CD4-positive, CD25-positive, alpha-beta regulatory T cell (primary cell): ENCODE measurements around the gene PARD3. TPM values are rescaled to one million over a fixed set of nuclear protein-coding genes. Genes with fewer than 3 reads are reported as not detected.

Experiments
- ATAC-seq, 2 donors: fragments of 150-1000 bp; cut with Tn5 transposase; one replicate each; pipeline ENCODE4 v1.10.0; 2021; ENCODE audit warnings: low read depth in 2 of 2, moderate number of reproducible peaks in 2 of 2, moderate library complexity in 1 of 2
- DNase-seq, 3 donors: peaks; one replicate each; pipeline versions ENCODE4 v3.0.0 to v3.0.0-alpha.2; 2012 to 2022; ENCODE audit warnings: mixed read lengths in 1 of 3
- H3K27ac ChIP-seq: one replicate; pipeline ENCODE4 v1.7.0; 2013; ENCODE audit warnings: mild to moderate bottlenecking, low read length; ENCODE audit not compliant: insufficient read depth, poor library complexity, severe bottlenecking
- H3K27me3 ChIP-seq: one replicate; pipeline ENCODE4 v1.7.0; 2013; ENCODE audit warnings: low read length; ENCODE audit not compliant: control insufficient read depth, insufficient read depth
- H3K36me3 ChIP-seq: one replicate; pipeline ENCODE4 v1.7.0; 2013; ENCODE audit warnings: mild to moderate bottlenecking, low read length, moderate library complexity; ENCODE audit not compliant: control insufficient read depth, insufficient read depth
- H3K4me1 ChIP-seq: 2 replicates; pipeline ENCODE4 v1.7.0; 2013; ENCODE audit warnings: mild to moderate bottlenecking, low read length; ENCODE audit not compliant: insufficient read depth, control insufficient read depth, poor library complexity, severe bottlenecking
- H3K4me3 ChIP-seq: one replicate; pipeline ENCODE4 v1.7.0; 2013; ENCODE audit warnings: low read depth, mild to moderate bottlenecking, low read length, moderate library complexity
- H3K9me3 ChIP-seq, 2 experiments: 1 replicate in 1 of 2; 2 replicates in 1 of 2; pipeline ENCODE4 v1.7.0; 2013; ENCODE audit warnings: low read length in 2 of 2, mild to moderate bottlenecking in 1 of 2, moderate library complexity in 1 of 2; ENCODE audit not compliant: control insufficient read depth in 2 of 2
- H3K27ac Mint-ChIP-seq, 3 donors: one replicate each; pipeline ENCODE4 v1.8.0; 2020 to 2022; ENCODE audit warnings: mild to moderate bottlenecking in 3 of 3, mixed read lengths in 3 of 3, moderate library complexity in 2 of 3
- H3K27me3 Mint-ChIP-seq: one replicate; pipeline ENCODE4 v1.8.0; 2022; ENCODE audit warnings: mild to moderate bottlenecking, mixed read lengths
- H3K36me3 Mint-ChIP-seq: one replicate; pipeline ENCODE4 v1.8.0; 2020; ENCODE audit warnings: mixed read lengths
- H3K4me1 Mint-ChIP-seq, 4 donors: one replicate each; pipeline ENCODE4 v1.8.0; 2020 to 2022; ENCODE audit warnings: mixed read lengths in 4 of 4, mild to moderate bottlenecking in 1 of 4
- H3K4me3 Mint-ChIP-seq, 4 donors: one replicate each; pipeline ENCODE4 v1.8.0; 2020 to 2022; ENCODE audit warnings: mild to moderate bottlenecking in 4 of 4, mixed read lengths in 4 of 4, moderate library complexity in 3 of 4
- H3K9me3 Mint-ChIP-seq, 7 donors: one replicate each; pipeline ENCODE4 v1.8.0; 2020 to 2022; ENCODE audit warnings: mixed read lengths in 7 of 7, mild to moderate bottlenecking in 3 of 7, moderate library complexity in 2 of 7
- polyA plus RNA-seq, 4 donors: library from polyadenylated mRNA; unstranded; fragments of 300-500 nt; fragmentation: Illumina TruSeq; gene quantifications; one replicate each; pipeline ENCODE4 v1.2.3, GENCODE V29; 2021
- total RNA-seq: library from RNA; stranded (reverse); gene quantifications from one replicate; pipeline ENCODE4 v1.2.3, GENCODE V29; 2022

Gene PARD3
- total and polyA plus RNA-seq, 5 donors from 2014 or later, result 0.08 to 0.79 TPM; not detected in 3

DNA sequence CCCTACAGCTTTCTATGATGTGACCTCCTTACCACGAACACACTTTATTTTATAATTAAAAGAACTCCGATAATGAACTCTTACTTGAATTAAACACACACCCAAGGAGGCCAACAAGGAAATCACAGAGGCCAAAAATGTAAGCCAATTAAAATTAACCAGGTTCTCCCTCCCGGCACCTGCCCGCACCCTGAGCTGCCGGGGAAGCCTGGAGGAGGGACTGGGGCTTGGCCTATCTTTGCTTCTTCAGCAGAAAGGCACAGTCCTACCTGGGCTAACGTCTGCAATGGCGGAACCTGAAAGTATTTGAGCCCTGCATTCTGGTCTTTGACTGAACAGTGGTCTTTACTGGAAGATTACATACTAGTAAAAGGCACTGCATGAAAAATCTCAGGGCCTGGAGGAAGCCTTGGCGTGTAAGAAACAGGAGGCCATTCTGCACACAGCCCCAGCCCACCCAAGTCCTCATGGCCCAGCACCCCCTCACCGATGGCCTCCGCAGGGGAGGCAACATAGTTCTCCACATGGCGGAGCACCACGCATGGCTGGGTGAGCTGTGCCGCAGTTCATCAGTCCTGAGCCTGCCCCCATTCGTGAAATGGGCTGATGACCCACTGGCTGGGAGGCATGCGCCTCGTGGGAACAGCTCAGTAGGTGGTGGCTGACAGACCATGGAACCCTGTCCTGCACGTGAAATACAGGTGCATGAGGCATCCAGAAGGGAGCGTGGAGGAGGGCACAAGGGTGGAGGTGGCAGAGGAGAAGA lies 173.8 kb downstream of the PARD3 start:
- H3K4me1 Mint-ChIP-seq, result peaks cover 0 to 16% (median 6%) of the 10 kb centered on the region in 4 donors
- DNase-seq (no peak), ATAC-seq (peak in 1 of 2 donors; percentile 26)
- Histone ChIP-seq H3K36me3 (no peaks in the 10 kb centered on the region), H3K4me3 (no peak overlapping the region), H3K9me3 (no peaks in the 10 kb centered on the region), H3K4me1 (no peaks in the 10 kb centered on the region), H3K27me3 (no peaks in the 10 kb centered on the region), H3K27ac (no peak overlapping the region)
- H3K36me3 Mint-ChIP-seq, result no peaks in the 10 kb centered on the region
- no peak overlapping the region for H3K27ac Mint-ChIP-seq
- no peak overlapping the region for H3K4me3 Mint-ChIP-seq
- peaks cover 5% of the 10 kb centered on the region for H3K27me3 Mint-ChIP-seq
- H3K9me3 Mint-ChIP-seq, result no peaks in the 10 kb centered on the region

DNA sequence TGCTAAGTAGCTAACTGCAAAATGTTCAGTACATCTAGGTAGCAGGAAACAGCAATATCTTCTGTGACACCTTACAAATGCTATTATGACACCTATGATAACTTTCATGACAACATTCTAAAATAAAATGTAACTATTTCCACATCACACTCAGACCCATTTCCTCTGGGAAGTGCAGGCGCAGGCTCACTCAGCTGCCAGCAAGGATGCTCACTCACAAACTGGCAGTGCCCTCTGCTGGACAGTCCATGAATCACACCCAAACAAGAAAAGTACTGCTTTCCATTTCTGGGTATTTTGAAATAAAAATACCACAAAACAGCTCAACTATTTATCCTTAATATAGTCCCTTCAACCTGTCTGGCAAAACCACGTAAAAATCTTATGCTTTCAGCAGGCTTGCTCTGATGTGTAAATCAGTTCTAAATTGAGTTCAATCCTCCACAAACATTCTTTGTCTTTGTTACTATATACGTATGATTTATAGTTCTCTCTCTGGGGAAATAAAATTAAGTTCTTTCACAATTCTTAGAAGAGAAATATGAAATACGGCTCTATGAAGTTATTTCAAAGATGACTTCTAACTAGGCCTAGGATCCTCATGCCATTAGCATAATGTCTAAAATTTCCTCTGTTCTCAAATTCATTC lies 176.6 kb downstream of the PARD3 start:
- no peaks in the 10 kb centered on the region for H3K27me3 ChIP-seq
- H3K27ac ChIP-seq, result no peak overlapping the region
- no peaks in the 10 kb centered on the region for H3K9me3 ChIP-seq
- H3K4me1 ChIP-seq, result no peaks in the 10 kb centered on the region
- Mint-ChIP-seq H3K4me3 (no peak overlapping the region), H3K9me3 (no peaks in the 10 kb centered on the region), H3K27me3 (peaks cover 5% of the 10 kb centered on the region), H3K36me3 (no peaks in the 10 kb centered on the region), H3K4me1 (peaks cover 0 to 16% (median 6%) of the 10 kb centered on the region in 4 donors), H3K27ac (no peak overlapping the region)
- DNase-seq (peak; percentile 30 to 72 (median 42)), ATAC-seq (peak; percentile 30 to 35)
- H3K4me3 ChIP-seq, result no peak overlapping the region
- H3K36me3 ChIP-seq, result no peaks in the 10 kb centered on the region

DNA sequence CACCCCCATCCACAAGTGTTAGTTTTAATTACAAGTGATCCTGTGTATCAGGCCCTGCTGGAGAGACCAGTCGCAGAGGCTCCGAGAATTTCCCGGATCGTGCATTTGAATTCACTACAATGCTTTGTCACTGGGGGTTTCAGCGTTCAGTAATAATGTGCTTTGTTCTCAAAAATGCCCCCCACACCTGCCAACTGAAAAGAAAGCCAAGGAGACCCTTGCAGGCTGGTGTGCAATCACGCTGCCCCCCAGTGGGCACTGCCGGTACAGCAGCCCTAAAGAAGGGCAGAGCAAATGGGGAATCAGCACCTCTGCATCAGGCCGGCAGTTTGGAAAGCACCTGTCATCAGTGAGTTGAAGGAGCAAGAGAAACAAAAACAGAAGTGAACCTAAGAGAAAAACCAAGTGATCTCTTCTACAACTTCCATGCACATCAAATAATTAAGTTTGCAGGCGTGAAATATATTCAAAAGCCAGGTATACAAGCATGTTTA lies 177.6 kb downstream of the PARD3 start:
- Mint-ChIP-seq H3K9me3 (no peaks in the 10 kb centered on the region), H3K4me3 (no peak overlapping the region)

DNA sequence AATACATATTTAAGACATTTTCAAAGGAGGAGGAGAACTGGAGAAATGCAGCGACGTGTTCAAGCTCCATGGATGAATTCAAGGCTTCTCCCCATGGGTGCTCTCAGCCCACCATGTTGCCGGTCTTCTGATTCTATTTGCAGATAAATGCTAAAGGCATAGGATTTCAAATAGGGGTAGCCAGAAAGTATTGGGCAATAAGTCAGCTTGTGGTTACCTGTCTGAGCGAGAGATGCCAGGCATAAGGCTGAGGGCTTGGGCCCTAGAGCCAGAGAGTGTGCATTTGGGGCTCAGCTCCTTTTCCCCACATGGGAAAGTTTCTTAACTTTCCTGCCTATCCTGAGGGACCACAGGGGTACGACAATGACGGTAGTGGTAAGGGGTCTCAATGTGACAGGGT lies 180.0 kb downstream of the PARD3 start:
- Histone ChIP-seq H3K36me3 (no peaks in the 10 kb centered on the region), H3K27me3 (no peaks in the 10 kb centered on the region), H3K9me3 (no peaks in the 10 kb centered on the region), H3K4me1 (no peaks in the 10 kb centered on the region), H3K27ac (no peak overlapping the region), H3K4me3 (no peak overlapping the region)
- ATAC-seq (no peak), DNase-seq (no peak)
- H3K27ac Mint-ChIP-seq, result peak overlapping the region in 1 of 3 donors; percentile 87
- H3K27me3 Mint-ChIP-seq, result peaks cover 5% of the 10 kb centered on the region
- H3K36me3 Mint-ChIP-seq, result no peaks in the 10 kb centered on the region
- peaks cover 0 to 16% (median 6%) of the 10 kb centered on the region in 4 donors for H3K4me1 Mint-ChIP-seq
- no peaks in the 10 kb centered on the region for H3K9me3 Mint-ChIP-seq
- no peak overlapping the region for H3K4me3 Mint-ChIP-seq

More for the DNA sequence above, 177.6 kb downstream of the PARD3 start:
- no peaks in the 10 kb centered on the region for H3K36me3 Mint-ChIP-seq
- no peaks in the 10 kb centered on the region for H3K27me3 ChIP-seq
- peak overlapping the region in 2 of 3 donors; percentile 62 to 65 for H3K27ac Mint-ChIP-seq
- H3K4me1 ChIP-seq, result no peaks in the 10 kb centered on the region
- DNase-seq, result peak; percentile 14 to 41 (median 34)
- H3K27ac ChIP-seq, result no peak overlapping the region
- H3K4me3 ChIP-seq, result no peak overlapping the region
- no peaks in the 10 kb centered on the region for H3K9me3 ChIP-seq
- peaks cover 5% of the 10 kb centered on the region for H3K27me3 Mint-ChIP-seq
- no peaks in the 10 kb centered on the region for H3K36me3 ChIP-seq
- peaks cover 0 to 16% (median 6%) of the 10 kb centered on the region in 4 donors for H3K4me1 Mint-ChIP-seq
- ATAC-seq, result peak; percentile 53 to 55

DNA sequence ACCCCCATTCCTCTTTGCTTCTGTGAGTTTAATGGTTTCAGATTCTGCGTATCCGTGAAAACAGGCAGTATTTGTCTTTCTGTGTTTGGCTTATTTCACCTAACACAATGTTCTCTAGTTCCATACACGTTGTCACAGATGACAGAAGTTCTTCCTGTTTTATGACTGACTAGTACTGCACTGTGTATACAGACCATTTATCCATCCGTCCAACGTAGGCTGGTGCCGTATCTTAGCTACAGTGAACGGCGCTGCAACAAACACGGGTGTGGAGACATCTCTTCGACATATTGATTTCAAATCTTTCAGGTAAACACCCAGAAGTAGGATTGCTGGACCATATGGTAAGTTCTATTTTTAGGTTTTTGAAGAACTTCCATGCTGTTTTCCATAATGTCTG lies 181.7 kb downstream of the PARD3 start:
- Mint-ChIP-seq H3K36me3 (no peaks in the 10 kb centered on the region), H3K27me3 (peaks cover 2% of the 10 kb centered on the region), H3K4me1 (peaks cover 0 to 11% (median 6%) of the 10 kb centered on the region in 4 donors), H3K27ac (no peak overlapping the region), H3K9me3 (no peaks in the 10 kb centered on the region), H3K4me3 (no peak overlapping the region)
- Histone ChIP-seq H3K36me3 (no peaks in the 10 kb centered on the region), H3K9me3 (no peaks in the 10 kb centered on the region), H3K4me1 (no peaks in the 10 kb centered on the region), H3K27ac (no peak overlapping the region), H3K4me3 (no peak overlapping the region), H3K27me3 (no peaks in the 10 kb centered on the region)
- ATAC-seq (no peak), DNase-seq (no peak)

DNA sequence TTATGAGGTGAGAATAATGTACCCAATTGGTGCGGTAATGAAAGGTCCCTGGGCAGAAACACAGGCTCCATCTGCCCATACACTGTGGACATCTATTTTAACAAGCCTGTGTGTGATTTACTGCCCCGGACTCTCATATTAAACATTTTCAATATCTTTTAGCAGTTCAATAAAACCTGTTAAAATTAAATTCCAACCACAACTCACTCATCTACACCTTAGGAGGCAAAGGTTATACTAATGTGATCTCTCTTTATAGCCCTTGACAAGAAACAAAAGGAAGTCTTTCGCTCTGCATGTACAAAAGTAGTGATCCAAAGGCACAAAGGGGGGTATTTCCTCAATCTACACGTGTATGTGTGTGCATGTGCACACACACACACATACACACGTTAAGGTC lies 186.0 kb downstream of the PARD3 start:
- no peaks in the 10 kb centered on the region for H3K36me3 ChIP-seq
- Mint-ChIP-seq H3K9me3 (no peaks in the 10 kb centered on the region), H3K36me3 (no peaks in the 10 kb centered on the region), H3K27ac (no peak overlapping the region), H3K4me3 (no peak overlapping the region), H3K27me3 (no peaks in the 10 kb centered on the region), H3K4me1 (no peaks in the 10 kb centered on the region)
- no peak overlapping the region for H3K27ac ChIP-seq
- H3K9me3 ChIP-seq, result no peaks in the 10 kb centered on the region
- no peaks in the 10 kb centered on the region for H3K4me1 ChIP-seq
- DNase-seq (no peak), ATAC-seq (no peak)
- H3K4me3 ChIP-seq, result no peak overlapping the region
- no peaks in the 10 kb centered on the region for H3K27me3 ChIP-seq

DNA sequence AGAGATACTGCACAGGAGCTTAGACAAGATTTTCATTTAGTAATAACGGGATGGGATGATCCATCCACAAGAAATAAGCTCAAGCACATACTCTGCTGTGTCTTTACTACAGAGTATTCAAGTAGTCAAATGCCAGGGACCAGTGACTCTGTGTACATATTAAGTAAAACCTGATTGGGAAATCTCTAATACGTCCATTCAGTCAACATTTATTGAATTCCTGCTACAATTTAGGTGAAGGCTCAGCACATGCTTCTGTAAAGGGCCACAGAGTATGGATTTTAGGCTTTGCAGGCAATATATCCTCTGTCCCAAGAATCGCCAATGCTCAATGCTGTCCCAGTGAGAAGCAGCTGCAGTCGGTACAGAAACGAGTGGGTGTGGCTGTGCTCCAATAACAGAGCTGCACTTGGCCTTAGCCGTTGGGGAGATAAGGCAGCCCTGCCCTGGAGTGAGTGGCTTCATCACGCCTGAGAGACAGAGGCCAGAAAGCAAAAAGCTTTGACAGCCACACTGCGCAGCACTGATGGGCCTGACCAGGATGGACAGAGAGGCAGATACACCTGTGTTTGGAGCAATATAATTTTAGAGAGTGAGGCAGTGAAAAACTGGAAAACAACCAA lies 186.8 kb downstream of the PARD3 start:
- Histone ChIP-seq H3K9me3 (no peaks in the 10 kb centered on the region), H3K4me3 (no peak overlapping the region), H3K4me1 (no peaks in the 10 kb centered on the region), H3K36me3 (no peaks in the 10 kb centered on the region), H3K27me3 (no peaks in the 10 kb centered on the region), H3K27ac (no peak overlapping the region)
- H3K4me1 Mint-ChIP-seq, result no peaks in the 10 kb centered on the region
- peaks cover 5% of the 10 kb centered on the region for H3K27me3 Mint-ChIP-seq
- no peaks in the 10 kb centered on the region for H3K9me3 Mint-ChIP-seq
- ATAC-seq (no peak), DNase-seq (no peak)
- no peaks in the 10 kb centered on the region for H3K36me3 Mint-ChIP-seq
- no peak overlapping the region for H3K4me3 Mint-ChIP-seq
- no peak overlapping the region for H3K27ac Mint-ChIP-seq
